ENCODE results near the gene CSTPP1.
A peak's percentile ranks its signal among the peaks of the same experiment; 100 is the strongest.
"Not testable (repeated sequence)": the region's sequence is repeated elsewhere in the genome, so short reads cannot be mapped to it uniquely, and the experiment has no call there.

CSTPP1 gene

GRCh38 chr11:46913484-46913883 lies 23.1 kb upstream of the CSTPP1 start:
- DNase-seq: no peak

- DNase-seq: no peak
These were observed 22.2 kb upstream of the CSTPP1 start for GRCh38 chr11:46914363-46914762.

DNA sequence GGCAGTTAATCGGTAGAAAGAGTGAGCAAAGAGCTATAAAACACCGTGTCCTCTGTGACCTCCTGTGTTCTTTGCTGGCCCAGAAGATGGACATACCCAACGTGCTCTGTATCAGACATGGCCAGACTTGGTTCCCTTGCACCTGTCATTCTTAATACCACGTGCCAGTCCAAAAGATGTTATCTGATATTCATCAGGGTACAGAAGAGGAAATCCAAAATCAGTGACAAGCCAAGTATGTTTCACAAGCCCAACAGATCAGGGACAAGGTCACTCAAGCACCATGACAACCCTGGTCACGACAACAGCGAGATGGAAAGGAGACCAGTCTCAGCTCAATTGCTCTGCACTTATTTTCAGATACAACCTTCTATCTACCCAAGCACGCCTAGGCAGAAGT lies 21.7 kb upstream of the CSTPP1 start:
- no peak for DNase-seq

GRCh38 chr11:46916286-46917108 lies 20.1 kb upstream of the CSTPP1 start:
- DNase-seq: no peak

GRCh38 chr11:46917109-46917761 lies 19.3 kb upstream of the CSTPP1 start:
- no peak for DNase-seq

- no peak for DNase-seq
These were observed 18.8 kb upstream of the CSTPP1 start for GRCh38 chr11:46917762-46918082.

- DNase-seq: peak; percentile 35
These were observed 18.3 kb upstream of the CSTPP1 start, which contains the start of gene LRP4 for GRCh38 chr11:46918083-46918787. TSS of gene LRP4 (minus strand) at chr11:46918550. CDS start at chr11:46918379, 171 bp downstream.

DNA sequence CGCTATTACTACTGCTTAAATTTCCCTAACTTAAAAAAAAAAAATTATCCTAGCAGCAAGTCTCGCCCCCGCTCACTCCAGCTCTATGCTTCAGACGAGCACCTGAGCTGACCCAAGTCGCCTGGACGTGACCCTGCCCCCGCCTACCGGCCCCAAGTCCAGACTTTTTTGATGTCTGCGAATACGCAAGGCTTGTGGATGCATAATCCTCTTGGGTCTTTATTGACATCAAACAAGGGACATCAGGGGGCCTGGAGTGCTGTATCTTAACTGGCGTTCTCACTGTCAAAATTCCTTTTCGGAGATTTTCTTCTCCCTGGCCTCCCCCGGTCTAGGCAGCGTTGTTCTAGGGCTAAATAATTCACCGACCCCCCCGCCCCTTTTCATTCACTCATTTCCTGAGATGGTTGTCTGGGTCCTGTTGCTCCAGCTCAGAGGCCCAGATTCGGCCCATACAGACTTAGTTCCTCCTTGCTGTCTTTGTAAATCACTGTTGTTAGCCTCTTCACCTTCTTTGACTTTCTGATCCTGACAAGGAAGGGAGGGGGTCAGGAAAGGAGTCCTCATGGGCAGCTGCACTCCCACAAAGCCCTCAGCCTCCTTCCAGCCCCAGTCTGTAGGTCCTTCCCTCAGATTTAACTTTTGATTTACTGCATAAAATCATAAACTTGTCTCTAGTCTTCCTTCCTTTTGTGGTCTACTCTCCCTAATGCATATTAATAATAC lies 17.6 kb upstream of the CSTPP1 start:
- no peak for DNase-seq

GRCh38 chr11:46920755-46921154 lies 15.8 kb upstream of the CSTPP1 start:
- DNase-seq: no peak

GRCh38 chr11:46927928-46928327 lies 8.6 kb upstream of the CSTPP1 start:
- not testable (repeated sequence) for DNase-seq

GRCh38 chr11:46928701-46929100 lies 7.9 kb upstream of the CSTPP1 start:
- not testable (repeated sequence) for DNase-seq

DNA sequence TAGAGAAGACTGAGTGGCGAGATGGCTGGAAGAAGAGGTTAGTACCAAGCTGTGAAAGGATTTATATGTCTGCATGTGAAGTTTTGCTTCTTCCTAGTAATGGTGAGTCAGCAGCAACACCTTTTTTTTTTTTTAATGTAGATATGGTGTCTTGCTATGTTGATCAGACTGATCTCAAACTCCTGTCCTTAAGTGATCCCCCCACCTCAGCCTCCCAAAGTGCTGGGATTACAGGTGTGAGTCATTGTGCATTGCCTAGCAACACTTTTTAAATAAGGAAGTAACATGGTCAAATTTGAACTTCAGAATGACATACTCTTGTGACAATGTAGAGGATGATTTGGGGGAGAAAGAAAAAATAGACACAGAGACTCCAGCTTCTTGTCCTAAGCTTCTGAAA lies 6.5 kb upstream of the CSTPP1 start:
- no peak for DNase-seq

DNA sequence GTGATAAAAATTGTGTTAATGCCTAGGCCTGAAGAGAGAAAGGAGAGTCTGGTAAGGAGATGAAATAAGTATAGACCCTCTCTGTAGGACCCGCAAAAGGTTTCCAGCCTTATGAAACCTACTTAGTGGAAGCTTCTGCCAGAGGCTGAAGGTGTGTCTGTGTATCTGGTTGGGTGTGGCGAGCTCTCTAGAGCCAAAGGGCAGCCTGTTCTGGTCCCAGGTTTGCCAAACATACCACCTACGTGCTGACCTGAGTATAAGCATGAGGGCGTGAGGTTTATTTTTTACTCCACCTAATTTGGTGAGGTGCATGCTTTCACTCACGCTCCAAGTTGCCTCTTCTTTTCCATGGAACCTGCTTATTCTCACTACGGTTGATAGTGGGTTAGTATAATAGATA lies 5.6 kb downstream of the CSTPP1 start:
- DNase-seq: no peak

DNA sequence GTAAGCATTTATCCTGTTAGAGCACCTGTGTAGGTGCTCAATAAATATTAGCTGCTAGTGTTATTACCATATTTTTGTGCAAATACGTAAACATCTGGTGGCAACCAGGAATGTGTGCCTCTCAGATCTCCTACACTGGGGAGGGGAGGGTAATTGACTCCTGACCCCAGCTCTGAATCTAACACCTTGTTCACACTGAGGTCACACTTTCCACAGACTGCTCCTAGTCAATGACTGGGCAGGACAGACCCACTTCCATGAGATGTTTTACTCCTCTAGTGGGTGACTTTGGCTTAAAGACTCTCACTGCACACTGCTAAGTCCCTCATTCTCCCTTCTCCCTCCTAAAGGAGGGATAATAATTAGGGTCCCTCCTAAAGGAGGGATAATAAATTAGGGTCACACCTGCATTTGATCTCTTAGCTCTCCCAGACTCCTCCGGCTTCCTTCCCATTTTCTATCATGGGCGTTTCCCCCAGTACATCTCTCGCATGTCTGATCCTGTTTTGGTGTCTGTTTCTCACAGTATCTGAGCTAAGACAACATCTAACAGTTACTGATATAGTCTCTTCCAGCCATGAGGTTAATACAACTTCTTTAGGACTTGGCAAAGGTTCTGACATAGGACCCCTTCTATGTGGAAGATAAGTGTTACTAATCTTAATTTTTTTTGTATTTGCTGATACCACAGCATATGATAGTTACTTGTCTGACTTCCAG lies 8.0 kb downstream of the CSTPP1 start:
- DNase-seq: no peak

GRCh38 chr11:46947399-46948077 lies 11.0 kb downstream of the CSTPP1 start:
- DNase-seq: no peak

DNA sequence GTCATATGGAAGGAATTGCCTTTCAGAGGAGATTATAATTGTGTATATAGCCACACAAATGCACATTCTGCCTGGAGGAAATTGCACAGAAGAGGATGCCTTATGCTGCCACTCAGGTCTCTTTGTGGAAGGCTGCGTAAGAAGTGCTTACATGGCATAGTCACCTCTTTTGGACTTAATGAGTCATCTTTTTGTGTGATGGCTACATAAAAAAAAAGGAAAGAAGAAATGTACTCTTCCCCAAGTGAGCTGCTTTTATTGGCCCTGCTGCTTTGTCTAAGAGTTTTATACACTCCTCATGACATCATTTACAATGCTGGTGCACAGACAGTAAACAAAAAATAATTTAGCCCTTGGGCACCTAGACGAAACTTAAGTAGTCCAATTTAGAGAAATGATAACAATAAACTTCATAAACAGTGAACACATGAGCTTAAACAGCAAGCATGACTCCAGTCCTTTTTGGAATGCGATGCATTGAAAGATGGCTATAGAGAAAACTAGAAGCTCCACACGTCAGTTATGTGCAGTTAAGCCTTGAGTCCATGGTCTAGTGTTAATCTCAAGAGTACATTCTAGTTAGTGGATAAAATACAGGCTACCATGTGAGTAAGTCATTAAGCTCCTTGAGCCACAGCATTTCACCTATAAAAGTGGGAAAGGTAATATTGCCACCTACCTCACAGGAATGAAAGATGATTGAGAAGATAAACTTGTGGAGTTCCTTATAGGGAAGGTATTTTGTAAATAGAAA lies 12.0 kb downstream of the CSTPP1 start:
- DNase-seq: no peak

DNA sequence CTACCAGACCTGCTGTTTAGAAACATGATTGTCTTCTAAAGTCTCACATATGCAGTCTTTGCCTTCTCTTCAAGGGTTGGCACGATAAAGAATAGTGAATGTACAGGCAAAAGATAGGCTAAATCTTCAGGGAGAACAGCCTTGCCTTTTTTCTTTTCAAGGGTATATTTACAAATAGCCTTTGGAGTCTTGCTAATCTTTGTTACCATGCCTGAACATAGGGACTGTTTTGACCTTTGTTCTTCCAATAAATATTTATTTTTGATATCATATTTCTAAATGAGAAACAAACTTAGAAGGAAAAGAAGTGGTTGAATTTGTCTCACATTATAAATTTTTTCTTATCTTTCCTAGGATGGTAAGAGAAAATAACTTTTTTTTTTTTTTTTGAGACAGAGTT lies 12.7 kb downstream of the CSTPP1 start:
- no peak for DNase-seq

- no peak for DNase-seq
These were observed 15.3 kb downstream of the CSTPP1 start for GRCh38 chr11:46951864-46952263.

DNA sequence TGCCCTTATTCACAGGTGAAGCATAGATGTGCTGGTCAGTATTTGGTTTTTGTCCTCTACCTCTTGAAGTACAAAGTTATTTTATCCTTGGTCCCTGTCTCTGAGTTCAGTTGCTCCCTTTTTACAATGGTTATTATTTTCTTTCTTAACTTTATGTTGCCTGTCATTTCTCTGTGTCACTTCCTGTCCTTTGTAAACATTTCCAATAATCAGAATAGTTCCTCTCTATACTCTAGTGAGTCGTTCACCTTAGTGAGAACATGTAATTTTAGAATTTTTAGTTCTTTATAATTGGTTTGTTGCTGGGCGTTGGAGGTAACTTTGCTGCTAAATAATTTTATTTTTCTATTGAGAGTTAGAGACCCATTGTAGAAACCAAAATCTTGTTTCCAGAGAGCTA lies 16.0 kb downstream of the CSTPP1 start:
- no peak for DNase-seq

- no peak for DNase-seq
These were observed 16.5 kb downstream of the CSTPP1 start for GRCh38 chr11:46953093-46953492.

DNA sequence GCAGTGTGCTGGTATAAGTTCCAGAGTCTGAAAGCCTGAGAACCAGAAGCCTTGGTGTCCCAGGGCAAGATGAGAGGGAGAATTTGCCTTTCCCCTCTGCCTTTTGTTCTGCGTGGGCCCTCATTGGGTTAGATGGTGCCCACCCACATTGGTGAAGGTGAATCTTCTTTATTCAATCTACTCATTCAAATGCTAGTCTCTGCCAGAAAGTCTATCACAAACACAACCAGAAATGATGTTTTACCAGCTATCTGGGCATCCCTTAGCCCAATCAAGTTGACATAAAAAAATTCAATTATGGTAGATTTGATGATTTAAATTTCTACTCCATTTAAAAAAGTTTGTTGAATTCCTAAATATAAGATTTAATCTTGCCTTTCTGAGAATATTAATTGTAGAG lies 22.2 kb downstream of the CSTPP1 start:
- no peak for DNase-seq
